Hepatocyte (in vitro differentiated cells): ENCODE data around the gene RGS18. TPM values are rescaled to one million over a fixed set of nuclear protein-coding genes. Genes with fewer than 3 reads are reported as not detected.
"Not testable (repeated sequence)": the region's sequence is repeated elsewhere in the genome, so short reads cannot be mapped to it uniquely, and the experiment has no call there.

ENCODE experiments used
- DNase-seq: peaks from one replicate; pipeline ENCODE4 v3.0.0-alpha.2; 2016; ENCODE audit warnings: low spot score
- H2AFZ ChIP-seq: fragments of 200-600 bp; sonication (generic); 2 replicates; pipeline ENCODE4 v1.6.0; 2016; ENCODE audit warnings: antibody characterized with exemption, mild to moderate bottlenecking
- H3K27ac ChIP-seq: fragments of 200-600 bp; sonication (generic); 2 replicates; pipeline ENCODE4 v1.5.1; 2016; ENCODE audit warnings: mild to moderate bottlenecking
- H3K27me3 ChIP-seq: fragments of 200-600 bp; sonication (generic); 2 replicates; pipeline ENCODE4 v1.6.1; 2016
- H3K36me3 ChIP-seq: fragments of 200-600 bp; sonication (generic); replicated peaks from 2 replicates; pipeline ENCODE4 v1.5.1; 2016; ENCODE audit warnings: low read depth; ENCODE audit not compliant: insufficient read depth
- H3K4me1 ChIP-seq: fragments of 200-600 bp; sonication (generic); 2 replicates; pipeline ENCODE4 v1.5.1; 2016; ENCODE audit warnings: mild to moderate bottlenecking, moderate library complexity; ENCODE audit not compliant: insufficient read depth
- H3K4me2 ChIP-seq: fragments of 200-600 bp; sonication (generic); 2 replicates; pipeline ENCODE4 v1.6.0; 2016
- H3K4me3 ChIP-seq: fragments of 200-600 bp; sonication (generic); 2 replicates; pipeline ENCODE4 v1.5.1; 2016; ENCODE audit warnings: mild to moderate bottlenecking
- H3K79me2 ChIP-seq: fragments of 200-600 bp; sonication (generic); 2 replicates; pipeline ENCODE4 v1.6.0; 2017; ENCODE audit warnings: mild to moderate bottlenecking
- H3K9me2 ChIP-seq: fragments of 200-600 bp; sonication (generic); replicated peaks from 2 replicates; pipeline ENCODE4 v1.6.0; 2017; ENCODE audit warnings: mild to moderate bottlenecking; ENCODE audit not compliant: insufficient read depth
- H3K9me3 ChIP-seq: fragments of 200-600 bp; sonication (generic); 2 replicates; pipeline ENCODE4 v1.5.1; 2016; ENCODE audit warnings: low read depth, mild to moderate bottlenecking
- H4K20me1 ChIP-seq: fragments of 200-600 bp; sonication (generic); 2 replicates; pipeline ENCODE4 v1.6.0; 2016; ENCODE audit warnings: mild to moderate bottlenecking; ENCODE audit not compliant: insufficient read depth, poor library complexity, severe bottlenecking
- CTCF ChIP-seq: fragments of 200-600 bp; sonication (generic); IDR thresholded peaks from 2 replicates; pipeline ENCODE4 v1.5.1; 2016; ENCODE audit warnings: antibody characterized with exemption, mild to moderate bottlenecking; ENCODE audit not compliant: poor library complexity
- EZH2 ChIP-seq: fragments of 200-600 bp; sonication (generic); IDR thresholded peaks from 2 replicates; pipeline ENCODE4 v1.6.1; 2016; ENCODE audit warnings: antibody characterized with exemption, mild to moderate bottlenecking, borderline replicate concordance
- EZH2phosphoT487 ChIP-seq: fragments of 200-600 bp; sonication (generic); IDR thresholded peaks from one replicate; pipeline ENCODE4 v1.6.1; 2018; ENCODE audit warnings: antibody characterized with exemption, mild to moderate bottlenecking, low read depth, moderate library complexity; ENCODE audit not compliant: unreplicated experiment, severe bottlenecking
- WGBS: methylation state at CpG from one replicate; pipeline ENCODE4 v1.1.6; 2016; ENCODE audit warnings: low lambda C conversion rate; ENCODE audit errors: missing lambda C conversion rate; 5-methylcytosine and 5-hydroxymethylcytosine counted together
- polyA plus RNA-seq: library from polyadenylated mRNA; unstranded; fragments of >200 nt; fragmentation: Nextera tagmentation; extraction: Ambion mirVana; gene quantifications from 2 replicates; pipeline ENCODE4 v1.2.1, GENCODE V29; 2016
- total RNA-seq: library from RNA; depleted of rRNA; stranded (reverse); fragments of >200 nt; gene quantifications from 2 replicates; pipeline ENCODE4 v1.2.3, GENCODE V29; 2014

RGS18 gene
- total and polyA plus RNA-seq, 2 experiments from 2014 or later, result 0.13 TPM; not detected in 1

GRCh38 chr1:192162376-192162775 is 4.1 kb downstream of the RGS18 start:
- DNase-seq, result no peak
- H3K36me3 ChIP-seq, result no peaks in the 10 kb centered on the region
- WGBS, result 91% methylated on average over 5 of the region's 5 CpGs
- no peak overlapping the region for H3K27ac ChIP-seq
- H3K9me2 ChIP-seq, result no peaks in the 10 kb centered on the region
- no peaks in the 10 kb centered on the region for H3K9me3 ChIP-seq
- H2AFZ ChIP-seq, result no peak overlapping the region
- H3K4me2 ChIP-seq, result no peak overlapping the region
- no peaks in the 10 kb centered on the region for H4K20me1 ChIP-seq
- TF ChIP-seq CTCF (no peak), EZH2phosphoT487 (no peak), EZH2 (no peak)
- H3K79me2 ChIP-seq, result no peaks in the 10 kb centered on the region
- no peaks in the 10 kb centered on the region for H3K27me3 ChIP-seq
- H3K4me3 ChIP-seq, result no peak overlapping the region
- H3K4me1 ChIP-seq, result no peaks in the 10 kb centered on the region

- H3K9me2 ChIP-seq, H4K20me1 ChIP-seq, H3K9me3 ChIP-seq, H3K4me1 ChIP-seq, H3K79me2 ChIP-seq, H3K27ac ChIP-seq, DNase-seq, H3K4me2 ChIP-seq, H3K27me3 ChIP-seq, H3K4me3 ChIP-seq, H3K36me3 ChIP-seq, H2AFZ ChIP-seq: not testable (repeated sequence)
- 81% methylated on average over 7 of the region's 7 CpGs for WGBS
These were observed 6.7 kb downstream of the RGS18 start for GRCh38 chr1:192165002-192165401.

- no peak for DNase-seq
- Histone ChIP-seq H2AFZ (no peak overlapping the region), H3K36me3 (no peaks in the 10 kb centered on the region), H3K79me2 (no peaks in the 10 kb centered on the region), H3K4me3 (no peak overlapping the region), H3K27me3 (no peaks in the 10 kb centered on the region), H3K4me2 (no peak overlapping the region), H3K9me3 (no peaks in the 10 kb centered on the region), H3K9me2 (no peaks in the 10 kb centered on the region), H4K20me1 (no peaks in the 10 kb centered on the region), H3K27ac (no peak overlapping the region), H3K4me1 (no peaks in the 10 kb centered on the region)
- TF ChIP-seq EZH2, result no peak
- TF ChIP-seq EZH2phosphoT487, result no peak
- no peak for TF ChIP-seq CTCF
- 96% methylated on average over 1 of the region's 1 CpG for WGBS
These were observed 8.7 kb downstream of the RGS18 start for GRCh38 chr1:192167011-192167410.

- Histone ChIP-seq H3K79me2 (no peaks in the 10 kb centered on the region), H4K20me1 (no peaks in the 10 kb centered on the region), H2AFZ (no peak overlapping the region), H3K9me2 (no peaks in the 10 kb centered on the region), H3K4me3 (no peak overlapping the region), H3K4me2 (no peak overlapping the region), H3K36me3 (no peaks in the 10 kb centered on the region), H3K27me3 (no peaks in the 10 kb centered on the region), H3K27ac (no peak overlapping the region), H3K4me1 (no peaks in the 10 kb centered on the region), H3K9me3 (no peaks in the 10 kb centered on the region)
- no peak for DNase-seq
- TF ChIP-seq CTCF (no peak), EZH2 (no peak)
- 92% methylated on average over 3 of the region's 3 CpGs for WGBS
These were observed 9.8 kb downstream of the RGS18 start for GRCh38 chr1:192167911-192168700.
